Hematopoietic multipotent progenitor cell treated with erythropoietin and hydrocortisone succinate and interleukin-3 and kit ligand, for 15 days (in vitro differentiated cells): Measurements from ENCODE around the gene FAM20B.

ENCODE experiments used
- DNase-seq: peaks from one replicate; pipeline ENCODE4 v3.0.0-alpha.2; 2015; ENCODE audit warnings: low spot score

Gene FAM20B

DNA sequence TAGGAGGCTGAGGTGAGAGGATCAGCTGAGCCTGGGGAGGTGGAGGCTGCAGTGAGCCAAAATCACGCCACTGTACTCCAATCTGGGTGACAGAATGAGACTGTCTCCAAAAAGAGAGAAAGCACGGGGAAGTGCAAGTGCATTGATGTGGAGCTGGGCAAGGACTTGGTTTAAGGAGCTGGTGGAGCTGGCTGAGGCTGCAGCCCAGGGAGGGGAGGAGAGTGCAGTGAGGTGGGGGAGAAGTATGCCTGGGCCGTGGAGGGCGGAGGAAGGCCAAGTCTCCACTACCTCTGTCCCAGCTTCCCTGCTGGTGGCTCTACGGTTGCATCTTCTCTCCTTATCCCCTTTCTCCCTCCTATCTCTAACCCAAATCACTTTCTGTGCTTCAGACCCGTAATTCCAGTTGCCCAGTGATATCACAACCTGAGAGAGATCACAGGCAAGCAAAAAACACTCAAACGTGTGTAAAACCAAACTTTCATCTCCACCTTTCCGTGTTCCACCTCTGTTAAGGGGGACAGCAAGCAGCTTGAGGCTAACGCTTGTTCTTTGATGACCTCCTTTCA lies 67.3 kb downstream of the FAM20B start:
- DNase-seq: no peak

DNA sequence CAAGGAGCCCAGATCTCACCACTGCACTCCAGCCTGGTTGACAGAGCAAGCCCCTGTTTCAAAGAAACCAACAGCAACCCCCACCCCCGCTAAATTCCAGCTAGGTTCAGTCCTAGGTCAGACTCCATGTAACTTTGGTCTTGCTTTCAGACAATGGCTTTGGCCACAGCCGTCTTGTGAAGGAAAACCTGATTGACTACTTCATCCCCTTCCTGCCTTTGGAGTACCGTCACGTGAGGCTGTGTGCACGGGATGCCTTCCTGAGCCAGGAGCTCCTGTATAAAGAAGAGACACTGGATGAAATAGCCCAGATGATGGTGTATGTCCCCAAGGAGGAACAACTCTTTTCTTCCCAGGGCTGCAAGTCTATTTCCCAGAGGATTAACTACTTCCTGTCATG lies 69.1 kb downstream of the FAM20B start:
- DNase-seq: no peak

DNA sequence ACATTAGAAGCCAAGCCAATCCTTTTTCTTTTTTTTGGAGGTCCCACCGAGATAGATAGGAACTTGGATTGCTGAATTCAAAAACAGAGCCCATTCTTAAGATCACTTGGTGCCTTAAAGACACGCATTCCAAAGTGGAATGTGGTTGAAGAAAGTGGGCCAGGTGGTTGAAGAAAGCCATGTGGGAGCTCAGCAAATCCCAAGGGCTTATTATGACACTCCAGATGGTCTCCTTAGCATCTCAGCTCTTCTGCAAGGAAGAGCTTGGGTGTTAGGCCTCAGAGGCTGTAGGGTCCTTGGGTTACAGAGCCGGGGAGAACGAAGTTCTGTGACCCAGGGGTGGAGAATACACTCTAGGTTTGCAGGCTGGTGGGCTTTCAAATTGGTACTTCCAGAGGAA lies 69.7 kb downstream of the FAM20B start:
- DNase-seq: no peak

DNA sequence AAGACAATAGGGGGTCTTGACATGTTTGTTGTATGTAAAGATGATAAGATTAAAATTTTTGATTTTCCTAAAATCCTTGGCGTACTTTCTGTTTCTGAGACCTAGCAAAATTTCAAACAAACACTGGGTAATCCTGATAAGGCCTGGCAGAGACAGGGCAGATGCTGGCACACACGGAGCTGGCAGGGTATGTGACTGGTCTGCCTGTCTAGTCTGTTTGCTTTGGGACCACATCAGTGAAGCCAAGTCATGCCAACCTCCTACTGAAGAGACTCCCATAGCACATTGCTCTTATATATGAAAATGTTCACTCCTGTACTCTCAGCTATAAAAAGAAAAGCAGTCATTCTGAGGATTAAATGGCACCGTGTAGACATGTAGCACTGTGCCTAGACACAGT lies 70.2 kb downstream of the FAM20B start:
- no peak for DNase-seq

DNA sequence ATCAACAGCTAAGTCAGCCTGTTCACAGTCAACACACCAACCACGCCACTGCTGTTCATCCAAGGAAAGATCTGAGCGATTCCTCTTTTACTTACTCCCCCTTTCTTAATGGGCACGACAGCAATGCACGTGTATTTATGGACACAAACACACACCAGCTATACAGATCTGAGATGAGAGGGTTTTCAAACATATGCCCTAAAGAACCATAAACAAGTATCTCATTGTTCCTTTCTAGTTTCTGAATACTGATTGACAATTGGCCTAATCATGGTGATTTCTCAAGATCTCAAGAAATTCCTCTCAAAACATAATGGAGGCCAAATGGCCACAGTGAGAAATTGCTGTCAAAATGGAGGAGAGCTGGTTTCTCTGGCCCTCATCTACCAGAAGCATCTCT lies 74.2 kb downstream of the FAM20B start:
- DNase-seq: no peak

DNA sequence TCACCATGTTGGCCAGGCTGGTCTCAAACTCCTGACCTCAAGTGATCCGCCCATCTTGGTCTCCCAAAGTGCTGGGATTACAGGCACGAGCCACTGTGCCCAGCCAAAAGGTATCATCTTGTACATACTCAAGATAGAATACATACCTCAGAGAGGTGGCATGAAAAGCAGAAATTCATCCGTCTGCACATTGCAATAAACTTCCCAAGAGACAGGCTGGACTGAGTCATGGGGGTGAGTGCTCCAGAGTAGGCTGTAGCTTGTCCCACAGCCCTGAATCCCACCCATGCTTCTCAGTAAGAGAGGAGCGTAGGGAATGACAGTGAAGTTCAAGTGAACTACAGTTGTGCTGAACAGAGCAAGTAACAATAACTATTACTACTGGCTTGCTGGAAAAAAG lies 75.9 kb downstream of the FAM20B start:
- no peak for DNase-seq

DNA sequence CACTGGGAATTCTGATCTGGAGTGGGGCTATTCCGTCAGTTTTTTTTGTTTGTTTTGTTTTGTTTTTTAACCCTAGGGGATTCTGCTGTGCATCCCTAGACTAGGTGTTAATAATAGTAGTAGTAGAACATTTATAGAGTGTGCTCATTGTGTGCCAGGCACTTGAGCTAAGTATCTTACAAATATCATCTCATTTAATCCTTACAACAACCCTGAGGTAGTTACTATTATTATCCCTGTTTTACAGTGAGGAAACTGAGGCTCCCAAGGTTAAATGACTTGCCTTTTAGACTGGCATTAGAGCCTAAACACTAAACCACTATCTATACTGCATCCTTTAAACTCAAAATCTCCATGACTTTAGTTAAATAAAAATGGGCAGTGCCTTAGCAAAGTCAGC lies 78.3 kb downstream of the FAM20B start:
- no peak for DNase-seq

DNA sequence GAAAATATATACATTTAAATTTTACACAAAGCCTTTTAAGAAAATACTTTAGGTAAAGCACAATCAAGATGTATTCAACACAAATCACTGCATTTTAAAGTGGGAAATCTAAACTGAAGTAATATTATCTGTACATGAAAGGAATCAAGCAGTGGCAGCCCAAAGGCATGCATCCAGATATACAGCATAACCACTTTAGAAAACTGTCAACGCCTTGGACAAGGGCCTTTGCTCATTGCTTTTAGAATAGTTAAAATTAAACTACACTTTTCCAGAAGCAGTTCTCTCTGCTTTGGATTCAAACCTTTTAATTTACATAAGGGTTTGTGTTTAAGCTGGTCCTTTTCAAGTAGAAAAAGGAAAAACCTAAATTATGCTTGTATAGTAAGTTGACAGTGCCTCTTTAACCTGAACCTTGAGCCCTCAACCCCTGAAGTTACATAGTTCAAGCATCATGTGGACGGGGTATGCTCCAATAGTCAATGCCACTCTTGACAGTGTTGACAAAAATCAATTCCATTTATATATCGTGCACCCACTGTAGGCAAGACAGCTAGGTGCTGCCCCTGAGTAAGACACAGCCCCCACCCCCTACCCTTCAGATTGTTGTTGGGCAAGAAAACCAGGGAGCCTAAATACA lies 79.0 kb downstream of the FAM20B start:
- DNase-seq: no peak

DNA sequence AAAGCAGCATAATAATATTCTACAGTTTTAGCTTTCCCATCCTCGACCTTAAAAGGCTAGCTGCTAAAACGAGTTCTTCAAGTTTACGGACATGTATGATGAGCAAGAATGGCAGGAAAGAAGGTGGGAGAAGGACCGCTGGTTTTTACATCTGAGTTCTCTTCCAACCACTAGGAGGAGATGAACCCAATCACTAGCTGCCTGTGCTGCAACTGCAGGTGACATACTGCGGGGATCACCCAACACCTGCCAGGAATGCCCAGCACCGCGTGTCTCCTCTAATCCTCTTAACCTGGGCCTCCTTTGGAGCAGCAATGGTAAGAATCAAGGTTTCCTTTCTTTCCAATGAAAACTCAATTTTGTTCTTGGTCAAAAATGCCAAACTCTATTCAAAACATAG lies 79.7 kb downstream of the FAM20B start:
- DNase-seq: no peak

DNA sequence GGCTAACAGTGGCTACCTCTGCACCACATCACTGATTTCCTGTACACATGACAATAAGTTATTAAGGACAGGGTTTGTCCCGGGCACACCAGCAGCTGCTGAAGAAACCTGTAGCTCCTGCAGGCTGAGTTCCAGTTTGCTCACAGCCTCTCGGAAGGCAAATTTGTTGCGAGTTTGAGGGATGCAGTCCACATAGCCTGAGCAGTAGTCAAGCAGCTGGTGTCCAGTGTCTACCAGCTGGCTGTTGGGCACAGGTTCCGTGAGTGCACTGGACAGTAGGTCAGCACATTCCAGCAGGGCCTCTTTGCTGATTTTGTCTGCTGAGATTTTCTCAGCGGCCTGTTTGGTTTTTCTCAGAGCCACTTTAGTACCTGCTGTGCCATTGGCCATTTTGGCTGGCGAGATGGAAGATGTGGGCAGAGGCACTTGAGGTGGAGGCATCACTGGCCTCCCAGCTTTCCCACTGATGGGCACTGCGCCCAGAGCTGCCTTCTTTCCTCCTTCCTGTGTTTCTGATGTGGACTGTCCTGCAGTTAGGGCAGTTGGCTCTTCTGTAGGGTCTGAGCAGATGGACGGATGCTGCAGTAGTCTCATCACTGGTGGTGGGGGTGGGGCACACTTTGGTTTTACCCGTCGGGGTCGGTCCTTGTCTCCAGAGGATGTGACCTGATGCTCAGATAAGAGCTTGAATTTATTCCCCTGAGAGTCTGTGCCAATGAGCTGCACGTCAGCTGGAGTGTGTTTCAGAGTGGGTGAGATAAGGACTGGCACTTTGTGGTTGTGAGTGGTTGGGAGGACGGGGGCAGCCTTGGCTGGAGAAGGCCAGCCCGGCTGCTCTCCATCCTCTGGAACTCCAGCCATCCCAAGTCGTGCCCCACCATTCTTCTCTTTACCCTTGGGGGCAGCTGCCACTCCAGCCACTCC lies 82.3 kb downstream of the FAM20B start:
- no peak for DNase-seq

DNA sequence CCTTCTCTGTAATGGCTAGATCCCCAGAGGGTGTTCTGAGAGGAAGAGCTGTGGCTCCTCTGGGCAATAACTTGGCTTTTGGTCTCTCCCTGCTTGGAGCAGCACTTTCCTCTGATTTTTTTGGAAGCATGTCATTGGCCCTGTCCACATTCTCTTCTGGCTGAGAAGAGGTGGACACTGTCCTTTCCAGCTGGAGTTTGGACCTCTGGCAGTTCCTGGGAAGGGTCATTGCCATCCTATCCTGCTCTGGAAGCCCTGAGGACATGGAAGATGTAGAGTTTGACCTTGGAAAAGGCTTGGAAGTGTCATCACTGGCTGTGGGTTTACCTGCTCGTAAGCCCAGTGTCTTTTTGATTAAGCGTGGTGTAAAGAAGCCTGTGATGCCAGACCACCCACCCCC lies 83.0 kb downstream of the FAM20B start:
- no peak for DNase-seq

DNA sequence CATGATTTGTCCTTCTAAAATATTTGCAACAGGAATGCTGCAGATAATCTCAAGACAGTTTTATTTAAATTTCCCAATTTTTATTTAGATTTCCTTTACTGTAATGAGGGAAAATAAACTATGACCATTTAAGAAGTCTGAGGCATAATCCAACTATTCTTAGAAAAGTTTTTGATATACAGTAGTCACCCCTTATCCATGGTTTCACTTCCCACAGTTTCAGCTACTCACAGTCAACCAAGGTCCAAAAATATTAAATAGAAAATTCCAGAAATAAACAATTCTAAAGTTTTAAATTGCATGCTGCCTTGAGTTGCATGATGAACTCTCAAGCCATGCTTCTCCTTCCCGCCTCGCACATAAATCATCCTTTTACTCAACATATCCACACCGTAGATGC lies 89.5 kb downstream of the FAM20B start:
- DNase-seq: no peak

DNA sequence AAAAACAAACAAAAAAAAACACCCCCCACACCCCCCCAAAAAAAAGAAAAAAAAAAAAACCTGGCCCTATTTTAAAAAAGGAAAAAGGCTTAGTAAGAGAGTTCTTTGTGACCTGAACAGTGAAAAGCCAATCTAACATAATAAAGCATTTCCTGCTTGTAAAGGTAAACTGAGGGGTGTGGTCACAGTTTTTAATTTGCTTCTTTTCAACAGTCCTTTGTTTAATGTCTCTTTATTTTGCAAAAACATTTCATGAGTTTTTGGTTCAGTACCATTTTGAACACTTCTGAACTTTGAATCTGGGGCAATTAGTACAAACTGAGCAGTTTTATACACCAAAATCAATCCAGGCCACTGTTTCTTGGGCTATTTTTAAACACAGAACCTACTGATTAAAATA lies 93.8 kb downstream of the FAM20B start:
- DNase-seq: no peak

DNA sequence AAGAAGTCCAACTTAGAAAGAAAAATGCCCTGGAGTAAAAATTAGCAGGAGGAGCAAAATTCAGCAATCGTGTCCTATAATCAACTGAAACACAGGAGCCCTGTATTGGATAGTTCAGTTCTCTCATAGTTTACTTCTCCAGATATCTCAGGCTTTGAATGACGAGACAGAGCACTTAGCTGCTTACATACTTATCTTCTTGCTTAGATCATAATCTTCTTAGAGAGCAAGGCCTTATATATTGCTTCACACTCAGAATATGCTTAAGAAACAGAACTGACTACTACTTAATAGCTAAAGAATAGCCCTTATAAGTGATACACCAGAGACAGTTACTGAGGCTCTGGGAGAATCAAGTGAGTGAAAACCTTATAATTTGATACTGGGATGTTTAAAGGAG lies 95.0 kb downstream of the FAM20B start:
- no peak for DNase-seq

DNA sequence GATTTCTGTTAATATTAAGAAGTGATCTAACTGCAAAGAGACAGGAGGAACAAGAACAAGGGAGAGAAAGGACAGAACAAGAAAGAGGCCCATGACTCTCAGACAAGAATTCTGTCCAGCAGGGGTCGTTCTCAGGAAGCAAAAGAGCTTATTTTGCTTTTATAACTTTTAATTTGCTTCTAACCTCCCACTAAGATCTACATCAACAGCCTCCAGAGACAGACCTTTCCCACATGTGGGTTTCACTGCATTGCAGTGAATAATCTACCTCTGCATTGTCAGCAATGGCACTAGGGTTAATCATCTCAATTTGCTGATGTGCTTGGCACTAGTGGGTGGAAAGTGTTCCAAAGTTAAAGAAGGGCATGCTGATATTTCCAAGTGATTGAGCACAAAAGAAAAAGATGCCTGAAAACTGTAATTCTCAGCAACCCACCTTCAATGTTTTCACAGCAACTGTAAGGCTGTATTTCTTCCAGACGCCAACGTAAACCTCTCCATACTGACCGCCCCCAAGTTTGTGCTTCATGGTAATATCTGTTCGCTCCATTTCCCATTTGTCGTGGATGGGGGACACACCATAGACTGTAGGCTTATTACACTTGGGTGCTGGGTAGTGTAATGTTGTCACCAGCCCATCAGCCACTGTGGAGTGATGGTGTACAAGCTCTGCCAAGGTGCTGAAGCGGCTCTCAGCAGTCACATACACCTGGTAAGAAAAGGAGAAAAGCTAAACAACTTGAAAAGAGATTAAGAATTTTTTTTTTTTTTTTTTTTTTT lies 95.7 kb downstream of the FAM20B start:
- DNase-seq: peak; percentile 49

DNA sequence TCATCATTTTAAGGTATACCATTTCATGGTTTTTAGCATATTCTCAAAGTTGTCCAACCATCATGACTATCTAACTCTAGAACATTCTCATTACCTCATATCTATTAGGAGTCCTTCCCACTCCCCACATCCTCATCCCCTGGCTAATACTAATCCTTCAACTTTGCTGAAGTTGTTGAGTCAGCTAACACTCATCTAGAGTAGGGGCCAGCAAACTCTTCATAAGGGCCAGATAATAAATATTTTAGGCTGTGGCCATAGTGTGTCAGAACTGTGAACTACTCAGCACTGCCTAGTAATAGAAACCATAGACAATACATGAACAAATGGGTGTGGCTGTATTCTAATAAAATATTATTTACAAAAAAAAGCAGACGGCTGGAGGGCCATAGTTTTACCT lies 99.2 kb downstream of the FAM20B start:
- DNase-seq: no peak
